Stimulated activated CD8-positive, alpha-beta memory T cell treated with anti-CD3 and anti-CD28 coated beads, Interleukin-7, amount 100 ng/mL, for 4 hours (primary cell): ENCODE results near the gene TRAF3IP1.

Source experiments
- DNase-seq, 2 donors: peaks; one replicate each; pipeline ENCODE4 v3.0.0-alpha.2; 2020; ENCODE audit warnings: low read depth in 2 of 2

TRAF3IP1 gene

DNA sequence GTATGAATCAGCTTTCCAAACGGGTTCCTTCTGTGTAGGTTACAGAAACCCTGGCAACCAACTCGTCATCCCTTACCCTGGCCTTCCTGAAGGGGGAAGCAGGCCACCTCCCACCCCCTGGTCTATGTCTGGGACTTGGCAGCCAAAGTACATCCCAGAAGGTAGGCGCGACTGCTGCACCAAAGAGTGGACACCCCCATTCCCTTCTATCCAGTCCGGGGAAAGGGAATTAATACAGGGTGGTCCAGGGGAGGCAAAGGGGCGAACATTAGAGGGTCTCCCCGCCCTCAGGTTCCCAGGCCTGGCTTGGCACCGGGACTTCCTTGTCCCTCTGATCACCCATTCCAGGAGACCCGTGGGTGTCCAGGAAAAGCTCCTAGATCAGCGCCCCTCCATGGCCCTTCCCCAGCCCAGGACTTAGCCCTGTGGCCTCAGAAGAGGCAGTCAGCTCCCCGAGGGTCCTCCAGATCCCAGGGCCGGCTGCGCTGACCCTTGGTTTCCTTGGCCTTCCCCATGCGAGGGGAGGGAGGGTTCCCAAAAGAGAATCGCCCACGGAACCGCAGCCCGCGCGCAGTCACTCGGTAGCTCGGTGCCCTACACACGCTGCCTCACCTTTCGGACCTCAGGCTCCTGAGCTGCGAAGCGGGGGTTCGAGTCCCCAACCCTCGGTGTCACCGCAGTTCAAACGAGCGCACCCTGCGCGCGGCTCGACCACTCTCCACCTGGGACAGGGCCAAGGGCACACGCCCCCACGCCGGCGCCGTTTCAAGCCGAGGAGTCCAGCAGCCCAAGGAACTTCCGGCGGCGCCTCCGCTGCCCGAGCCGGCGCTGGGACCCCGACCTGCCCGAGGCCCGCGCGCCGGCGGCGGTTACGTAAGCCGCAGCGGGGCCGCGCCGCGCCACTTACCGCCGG lies 32.3 kb upstream of the TRAF3IP1 start, which contains the start of gene PER2:
Gene PER2 (minus strand): TSS at position 874 of the 913 bp plus-strand sequence. CDS start 10,674 bp downstream, outside the sequence.
- no peak for DNase-seq

- peak; percentile 94 to 96 for DNase-seq
Measured at GRCh38 chr2:238288650-238289573, 31.4 kb upstream of the TRAF3IP1 start.

- no peak for DNase-seq
Measured at GRCh38 chr2:238289574-238289973, 30.7 kb upstream of the TRAF3IP1 start.

- DNase-seq, result peak; percentile 24 to 47
Measured at GRCh38 chr2:238290091-238290509, 30.2 kb upstream of the TRAF3IP1 start.

GRCh38 chr2:238290715-238291549 lies 29.4 kb upstream of the TRAF3IP1 start:
- DNase-seq, result no peak

- DNase-seq, result no peak
Measured at GRCh38 chr2:238291550-238292281, 28.6 kb upstream of the TRAF3IP1 start.

- DNase-seq, result no peak
Measured at GRCh38 chr2:238294046-238294392, 26.3 kb upstream of the TRAF3IP1 start.

DNA sequence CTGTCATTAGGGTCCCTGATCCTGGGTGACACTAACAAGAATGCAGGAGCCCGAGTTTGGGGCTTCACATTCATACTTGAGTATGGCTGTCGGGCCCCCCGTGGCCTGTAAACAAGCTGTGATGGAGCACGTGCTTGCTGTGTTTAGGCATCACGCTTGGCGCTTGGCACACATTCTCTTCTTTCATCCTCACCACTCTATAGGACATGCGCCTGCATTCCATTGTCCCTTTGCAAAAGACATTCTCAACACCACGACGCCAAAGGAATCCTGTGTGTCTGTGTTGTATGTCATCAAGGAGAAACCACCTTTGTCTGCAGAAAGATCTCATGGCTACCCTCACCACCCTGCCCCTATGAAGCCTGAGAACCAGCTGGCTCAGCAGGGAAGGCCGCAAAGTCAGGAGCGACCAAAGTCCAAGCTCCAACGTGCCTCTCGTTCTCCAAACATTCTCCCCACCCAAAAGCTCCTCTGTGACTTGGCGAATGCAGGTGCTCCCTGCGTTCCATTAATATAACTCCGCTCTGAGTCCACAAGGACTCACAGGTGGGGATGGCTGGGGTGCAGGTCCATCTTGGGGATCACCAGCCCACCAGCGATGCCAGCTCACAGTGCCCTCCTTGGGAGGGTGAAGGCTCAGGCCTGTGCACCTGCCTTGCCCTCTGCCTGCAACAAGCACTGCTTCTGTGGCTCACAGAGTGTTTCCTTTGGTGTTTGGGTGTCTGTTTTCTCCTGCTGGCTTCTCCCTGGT lies 25.8 kb upstream of the TRAF3IP1 start:
- no peak for DNase-seq

GRCh38 chr2:238295144-238296112 lies 24.9 kb upstream of the TRAF3IP1 start:
- DNase-seq, result no peak

- DNase-seq, result no peak
Measured at GRCh38 chr2:238296638-238297457, 23.5 kb upstream of the TRAF3IP1 start.

- no peak for DNase-seq
Measured at GRCh38 chr2:238299803-238300202, 20.5 kb upstream of the TRAF3IP1 start.

- DNase-seq, result no peak
Measured at GRCh38 chr2:238302087-238302486, 18.2 kb upstream of the TRAF3IP1 start.

GRCh38 chr2:238302751-238303150 lies 17.6 kb upstream of the TRAF3IP1 start:
- DNase-seq, result no peak

GRCh38 chr2:238304116-238304515 lies 16.2 kb upstream of the TRAF3IP1 start:
- DNase-seq, result no peak

DNA sequence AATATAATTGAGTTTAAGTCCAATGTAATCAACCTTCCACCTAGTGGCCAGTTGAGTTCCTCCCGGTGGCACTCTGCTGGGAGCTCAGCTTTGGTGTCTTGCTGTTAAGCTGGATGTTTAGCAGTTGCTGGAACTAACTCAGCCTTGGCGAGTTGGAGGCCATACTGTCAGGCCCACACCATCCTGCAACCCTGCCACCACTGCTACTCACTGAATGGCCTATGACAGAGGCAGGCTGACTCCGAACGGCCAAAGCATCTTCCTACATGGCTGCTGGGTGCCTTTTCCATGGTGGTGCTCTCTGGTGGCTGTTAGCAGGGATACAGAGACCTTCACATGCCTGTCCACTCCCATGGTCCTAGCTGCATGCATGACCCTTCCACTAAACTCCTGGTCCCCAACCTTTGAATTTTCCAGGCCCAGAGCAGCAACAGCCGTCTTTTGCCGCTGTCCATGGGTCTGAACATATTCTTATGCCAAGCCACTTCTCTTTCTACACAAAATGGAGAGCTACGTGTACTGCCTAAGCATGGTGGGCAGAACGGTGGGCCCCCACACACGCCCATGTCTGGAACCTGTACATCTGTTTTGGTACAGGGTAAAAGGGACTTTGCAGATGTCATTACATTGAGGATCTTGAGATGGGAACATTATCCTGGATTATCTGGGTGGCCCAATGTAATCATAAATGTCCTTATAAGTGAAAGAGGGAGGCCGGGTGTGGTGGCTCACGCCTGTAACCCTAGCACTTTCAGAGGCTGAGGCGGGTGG lies 15.0 kb upstream of the TRAF3IP1 start:
- DNase-seq, result no peak

- DNase-seq, result no peak
Measured at GRCh38 chr2:238305965-238306671, 14.2 kb upstream of the TRAF3IP1 start.

DNA sequence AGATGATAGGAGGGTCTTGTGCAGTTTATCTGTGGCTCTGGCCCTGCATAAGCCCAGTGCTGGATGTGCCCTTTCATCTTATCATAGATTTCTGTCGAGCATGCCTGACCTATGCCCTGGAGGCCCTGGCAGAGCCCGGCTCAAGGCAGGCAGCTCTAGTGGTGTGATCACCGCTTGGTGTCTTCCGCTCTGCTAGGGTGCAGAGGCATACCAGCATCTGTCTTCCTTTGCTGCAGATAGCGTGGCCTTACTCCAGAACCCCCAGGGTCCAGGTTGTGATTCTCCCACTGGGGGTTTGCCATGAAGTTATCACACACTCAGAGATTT lies 13.7 kb upstream of the TRAF3IP1 start:
- no peak for DNase-seq
